Panc1 (cell line): ENCODE results near the gene CRYGN. TPM values are rescaled to one million over a fixed set of nuclear protein-coding genes. Genes with fewer than 3 reads are reported as not detected.

ENCODE experiments used
- ATAC-seq: fragments of 200-7000 bp; cut with Tn5 transposase; 2 replicates; pipeline ENCODE4 v1.9.1; 2020; ENCODE audit warnings: mild to moderate bottlenecking, moderate library complexity
- BruUV-seq: library from RNA; stranded (reverse); fragments of 400-500 nt; replicated peaks from 2 replicates; lab custom pipeline; 2021; lab: Mats Ljungman, UMichigan
- CTCF ChIA-PET: fragments of 300-600 bp; sonication (Branson Sonifier 250); formaldehyde crosslinking; loops from one replicate; lab custom pipeline; 2022; ENCODE audit warnings: antibody characterized with exemption; lab: Charles Lee
- POLR2A ChIA-PET: fragments of 300-600 bp; sonication (Branson Sonifier 250); formaldehyde crosslinking; loops from one replicate; lab custom pipeline; 2022; ENCODE audit warnings: antibody characterized with exemption; lab: Charles Lee
- DNase-seq: peaks from one replicate; pipeline ENCODE4 v3.0.0-alpha.2; 2010; ENCODE audit warnings: low read depth, low spot score
- H3K27ac ChIP-seq: 2 replicates; pipeline ENCODE4 v1.5.1; 2011; ENCODE audit warnings: mild to moderate bottlenecking, low read length, inconsistent platforms
- H3K27me3 ChIP-seq: fragments of 200-500 bp; sonication (Bioruptor generic); 2 replicates; pipeline ENCODE4 v1.6.0; 2014; ENCODE audit warnings: low read length, inconsistent platforms; ENCODE audit not compliant: control insufficient read depth, insufficient read depth
- H3K36me3 ChIP-seq: fragments of 200-500 bp; sonication (Bioruptor generic); 2 replicates; pipeline ENCODE4 v1.5.1; 2014; ENCODE audit warnings: inconsistent platforms, mild to moderate bottlenecking, low read length, moderate library complexity; ENCODE audit not compliant: control insufficient read depth, insufficient read depth
- H3K4me1 ChIP-seq: 2 replicates; pipeline ENCODE4 v1.5.1; 2011; ENCODE audit warnings: inconsistent platforms, mild to moderate bottlenecking, low read length, moderate library complexity; ENCODE audit not compliant: control insufficient read depth, insufficient read depth
- H3K4me3 ChIP-seq, 2 experiments: 2 replicates each; pipeline ENCODE4 v1.5.1; 2011 to 2012; ENCODE audit warnings: low read depth in 2 of 2, low read length in 2 of 2, mild to moderate bottlenecking in 2 of 2, inconsistent platforms in 1 of 2, moderate library complexity in 1 of 2
- H3K9me3 ChIP-seq: fragments of 200-500 bp; sonication (Bioruptor generic); 2 replicates; pipeline ENCODE4 v1.5.1; 2014; ENCODE audit warnings: low read depth, mild to moderate bottlenecking, inconsistent platforms, low read length, moderate library complexity; ENCODE audit not compliant: control insufficient read depth, insufficient read depth
- CTCF ChIP-seq: fragments of 450-650 bp; IDR thresholded peaks from 2 replicates; pipeline ENCODE4 v1.5.1; 2017; ENCODE audit warnings: mild to moderate bottlenecking
- POLR2AphosphoS5 ChIP-seq: IDR thresholded peaks from 2 replicates; pipeline ENCODE4 v1.6.1; 2012; ENCODE audit warnings: mild to moderate bottlenecking, low read depth, low read length, moderate library complexity
- REST ChIP-seq, 2 experiments: IDR thresholded peaks; 2 replicates each; pipeline ENCODE4 v1.6.1; 2011 to 2012; ENCODE audit warnings: low read depth in 2 of 2, control low read depth in 1 of 2, low read length in 1 of 2, mild to moderate bottlenecking in 1 of 2, moderate library complexity in 1 of 2; ENCODE audit not compliant: insufficient read depth in 1 of 2
- SIN3A ChIP-seq: IDR thresholded peaks from 2 replicates; pipeline ENCODE4 v1.6.1; 2012; ENCODE audit warnings: low read depth, mild to moderate bottlenecking, low read length, moderate library complexity, borderline replicate concordance; ENCODE audit not compliant: insufficient read depth
- TCF7L2 ChIP-seq: IDR thresholded peaks from 2 replicates; pipeline ENCODE4 v1.6.1; 2011; ENCODE audit warnings: mild to moderate bottlenecking, low read depth, low read length, inconsistent platforms
- in situ Hi-C: cut with HindIII; loops from 2 replicates; pipeline ENCODE4 v1.10.0; 2016; ENCODE audit warnings: low sequenced_read_pairs, low pct_unique_long_range_greater_than_20kb
- intact Hi-C: fragments of 100-400 bp; cut with micrococcal nuclease; formaldehyde crosslinking; loops from one replicate; pipeline ENCODE4 v1.10.0; 2022; ENCODE audit not compliant: unreplicated experiment
- total RNA-seq: library from RNA; stranded (reverse); gene quantifications from one replicate; pipeline ENCODE4 v1.2.1, GENCODE V29; 2021; ENCODE audit not compliant: unreplicated experiment

CRYGN gene
- total RNA-seq, 1 experiment from 2014 or later, result 0.74 TPM

- ATAC-seq (no peak), DNase-seq (no peak)
- intact Hi-C loops (loop anchor here (1.0 kb wide), 1 partner anchor 80 kb away; no protein-coding TSS in a partner anchor), in situ Hi-C loops (loop anchor here (5.0 kb wide), 1 partner anchor 81 kb away; no protein-coding TSS in a partner anchor)
- peak overlapping the region; percentile 78; the same call in 1 of the 2 replicates for H3K27ac ChIP-seq
- H3K4me1 ChIP-seq, result peaks cover 23% of the 10 kb centered on the region
- no peaks in the 10 kb centered on the region for H3K36me3 ChIP-seq
- H3K4me3 ChIP-seq, result no peak overlapping the region
- no peaks in the 10 kb centered on the region for H3K27me3 ChIP-seq
- ChIA-PET POLR2A (no interaction called here), CTCF (interaction anchor here (0.6 to 2.5 kb wide), 4 partner anchors 10 to 105 kb away, joined by 3 to 15 read pairs (median 8); no protein-coding TSS in a partner anchor)
- H3K9me3 ChIP-seq, result no peaks in the 10 kb centered on the region
- BruUV-seq, result no TSS peak
- TF ChIP-seq CTCF (no peak), TCF7L2 (no peak), POLR2AphosphoS5 (no peak), SIN3A (no peak), REST (IDR thresholded peaks at IDR 0.05; ENCODE audit: insufficient read depth in 1 of 2, low read depth in 2 of 2, low read length in 1 of 2) (no peak)
Measured at GRCh38 chr7:151447901-151448260, 7.9 kb upstream of the CRYGN start.

- no peak for DNase-seq
- H3K27me3 ChIP-seq, result no peaks in the 10 kb centered on the region
- peaks cover 17% of the 10 kb centered on the region for H3K4me1 ChIP-seq
- H3K4me3 ChIP-seq, result no peak overlapping the region
- TF ChIP-seq TCF7L2, result no peak
- no peak for TF ChIP-seq POLR2AphosphoS5
- no peak for TF ChIP-seq CTCF
- TF ChIP-seq SIN3A, result no peak
- TF ChIP-seq REST (IDR thresholded peaks at IDR 0.05; ENCODE audit: insufficient read depth in 1 of 2, low read depth in 2 of 2, low read length in 1 of 2), result no peak
- 0 out of 2 replicates have a peak overlapping the region, but pooled peaks have one; percentile 9 for H3K27ac ChIP-seq
- no peaks in the 10 kb centered on the region for H3K9me3 ChIP-seq
- in situ Hi-C loops (loop anchor here (5.0 kb wide), 1 partner anchor 80 kb away; no protein-coding TSS in a partner anchor), intact Hi-C loops (no loop called here)
- CTCF ChIA-PET, result interaction anchor here (1.3 kb wide), 1 partner anchor 9 kb away, joined by 3 read pairs; no protein-coding TSS in a partner anchor
- ATAC-seq, result no peak
- BruUV-seq, result no TSS peak
- no peaks in the 10 kb centered on the region for H3K36me3 ChIP-seq
- POLR2A ChIA-PET, result no interaction called here
Measured at GRCh38 chr7:151447312-151447711, 7.4 kb upstream of the CRYGN start.
